Activated T-cell treated with anti-CD3 and anti-CD28 coated beads, Interleukin-2, amount 50 U/mL, for 24 hours (primary cell): Measurements from ENCODE around the gene ABTB1.
"Not testable (repeated sequence)": the region's sequence is repeated elsewhere in the genome, so short reads cannot be mapped to it uniquely, and the experiment has no call there.

Source experiments
- DNase-seq: peaks from one replicate; pipeline ENCODE4 v3.0.0-alpha.2; 2020
- H3K27ac Mint-ChIP-seq: 2 replicates; pipeline ENCODE4 v1.8.0; 2020; ENCODE audit warnings: mild to moderate bottlenecking, mixed read lengths
- H3K27me3 Mint-ChIP-seq: 2 replicates; pipeline ENCODE4 v1.8.0; 2020; ENCODE audit warnings: mixed read lengths
- H3K36me3 Mint-ChIP-seq: 2 replicates; pipeline ENCODE4 v1.8.0; 2020; ENCODE audit warnings: low read depth, mixed read lengths
- H3K4me1 Mint-ChIP-seq: 2 replicates; pipeline ENCODE4 v1.8.0; 2020; ENCODE audit warnings: low read depth, mixed read lengths
- H3K4me3 Mint-ChIP-seq: 2 replicates; pipeline ENCODE4 v1.8.0; 2020; ENCODE audit warnings: mild to moderate bottlenecking, moderate library complexity, mixed read lengths
- H3K9me3 Mint-ChIP-seq: 2 replicates; pipeline ENCODE4 v1.8.0; 2020; ENCODE audit warnings: mixed read lengths

The ABTB1 gene

GRCh38 chr3:127673191-127674100 lies 694 bp downstream of the ABTB1 start:
- Mint-ChIP-seq H3K27ac (peak overlapping the region; percentile 75), H3K4me1 (peaks cover 30% of the 10 kb centered on the region), H3K4me3 (peak overlapping the region; percentile 80), H3K36me3 (peaks cover 14% of the 10 kb centered on the region), H3K27me3 (no peaks in the 10 kb centered on the region), H3K9me3 (no peaks in the 10 kb centered on the region)
- no peak for DNase-seq

DNA sequence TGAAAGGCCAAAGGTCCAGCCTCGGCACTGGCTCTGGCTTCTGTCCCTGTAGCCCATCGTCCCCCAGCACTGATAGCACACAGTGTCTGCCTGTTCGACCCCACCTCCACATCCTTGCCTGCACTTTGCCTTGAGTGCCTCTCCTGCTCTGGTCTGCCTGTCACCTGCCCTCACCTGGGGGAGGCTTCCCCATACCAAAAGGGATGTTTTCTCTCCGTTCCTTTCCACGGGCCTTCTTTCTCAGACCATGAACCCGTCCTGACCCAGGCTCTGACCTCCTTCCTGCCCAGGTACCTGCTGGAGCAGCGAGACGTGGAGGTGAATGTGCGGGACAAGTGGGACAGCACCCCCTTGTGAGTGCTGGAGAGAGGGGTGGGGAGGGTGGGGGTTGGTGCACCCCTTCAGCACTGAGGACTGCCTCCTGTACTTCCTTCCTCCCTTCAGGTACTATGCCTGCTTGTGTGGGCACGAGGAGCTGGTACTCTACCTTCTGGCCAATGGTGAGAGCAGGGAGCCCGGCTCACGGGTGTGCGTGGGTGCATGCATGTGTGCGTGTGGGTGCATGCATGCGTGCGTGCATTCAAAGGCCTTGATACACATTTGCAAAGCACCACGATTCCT lies 1.5 kb downstream of the ABTB1 start:
- peak; percentile 39 for DNase-seq
- H3K4me1 Mint-ChIP-seq: peaks cover 30% of the 10 kb centered on the region
- H3K36me3 Mint-ChIP-seq: peaks cover 14% of the 10 kb centered on the region
- no peaks in the 10 kb centered on the region for H3K9me3 Mint-ChIP-seq
- H3K27ac Mint-ChIP-seq: peak overlapping the region; percentile 75
- H3K27me3 Mint-ChIP-seq: no peaks in the 10 kb centered on the region
- peak overlapping the region; percentile 80 for H3K4me3 Mint-ChIP-seq

GRCh38 chr3:127674790-127675189 lies 2.0 kb downstream of the ABTB1 start:
- DNase-seq: no peak
- no peak overlapping the region for H3K4me3 Mint-ChIP-seq
- H3K9me3 Mint-ChIP-seq: no peaks in the 10 kb centered on the region
- H3K27me3 Mint-ChIP-seq: no peaks in the 10 kb centered on the region
- H3K27ac Mint-ChIP-seq: no peak overlapping the region
- peaks cover 14% of the 10 kb centered on the region for H3K36me3 Mint-ChIP-seq
- peaks cover 30% of the 10 kb centered on the region for H3K4me1 Mint-ChIP-seq

DNA sequence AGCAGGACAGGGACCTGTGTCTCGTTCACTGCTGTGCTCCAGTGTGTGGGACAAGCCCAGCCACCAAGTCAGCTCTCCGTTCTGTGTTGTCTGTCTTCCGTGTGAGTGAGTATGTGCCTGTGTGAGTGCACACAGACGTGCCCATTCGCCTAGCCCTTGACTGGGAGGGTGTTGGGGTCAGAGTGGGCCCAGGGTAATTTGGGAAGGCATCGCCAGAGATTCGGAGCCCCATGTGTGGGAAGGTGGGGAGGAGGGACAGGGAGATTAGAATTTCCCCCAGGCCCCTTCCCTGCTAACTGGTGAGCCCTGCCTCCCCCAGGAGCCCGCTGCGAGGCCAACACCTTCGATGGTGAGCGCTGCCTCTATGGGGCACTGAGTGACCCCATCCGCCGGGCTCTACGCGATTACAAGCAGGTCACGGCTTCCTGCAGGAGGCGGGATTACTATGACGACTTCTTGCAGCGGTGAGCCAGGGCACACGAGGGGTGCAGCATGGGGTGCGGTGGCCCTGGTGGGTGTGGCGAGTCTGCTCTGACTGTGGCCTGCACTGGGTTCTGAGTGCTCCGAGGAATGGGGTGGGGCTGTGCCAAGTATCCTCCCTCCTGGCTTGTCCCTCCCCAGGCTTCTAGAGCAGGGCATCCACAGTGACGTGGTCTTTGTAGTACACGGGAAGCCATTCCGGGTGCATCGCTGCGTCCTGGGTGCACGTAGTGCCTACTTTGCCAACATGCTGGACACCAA lies 3.1 kb downstream of the ABTB1 start:
- no peak for DNase-seq
- Mint-ChIP-seq H3K4me1 (peaks cover 30% of the 10 kb centered on the region), H3K27ac (no peak overlapping the region), H3K4me3 (no peak overlapping the region), H3K36me3 (peaks cover 16% of the 10 kb centered on the region), H3K9me3 (no peaks in the 10 kb centered on the region), H3K27me3 (no peaks in the 10 kb centered on the region)

GRCh38 chr3:127676456-127676855 lies 3.7 kb downstream of the ABTB1 start:
- H3K4me3 Mint-ChIP-seq: no peak overlapping the region

DNA sequence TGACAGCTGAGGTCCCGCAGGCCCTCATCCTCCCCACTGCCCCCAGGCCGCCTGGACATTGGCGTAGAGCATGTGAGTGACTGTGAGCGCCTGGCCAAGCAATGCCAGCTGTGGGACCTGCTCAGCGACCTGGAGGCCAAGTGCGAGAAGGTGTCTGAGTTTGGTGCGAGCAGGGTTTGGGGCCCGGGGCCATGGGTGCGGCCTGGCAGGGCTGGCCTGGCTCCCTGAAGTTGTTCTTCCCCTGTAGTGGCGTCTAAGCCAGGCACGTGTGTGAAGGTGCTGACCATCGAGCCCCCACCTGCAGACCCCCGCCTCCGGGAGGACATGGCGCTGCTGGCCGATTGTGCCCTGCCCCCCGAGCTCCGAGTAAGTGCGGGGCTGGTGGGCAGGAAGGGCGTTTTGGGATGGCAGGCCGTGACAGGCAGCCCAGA lies 4.2 kb downstream of the ABTB1 start:
- Mint-ChIP-seq H3K9me3 (no peaks in the 10 kb centered on the region), H3K27ac (no peak overlapping the region), H3K4me3 (no peak overlapping the region), H3K36me3 (peaks cover 16% of the 10 kb centered on the region), H3K27me3 (no peaks in the 10 kb centered on the region), H3K4me1 (peaks cover 25% of the 10 kb centered on the region)
- DNase-seq: no peak

More at GRCh38 chr3:127676456-127676855, 3.7 kb downstream of the ABTB1 start:
- no peak overlapping the region for H3K27ac Mint-ChIP-seq
- H3K9me3 Mint-ChIP-seq: no peaks in the 10 kb centered on the region
- no peak for DNase-seq
- H3K27me3 Mint-ChIP-seq: no peaks in the 10 kb centered on the region
- H3K4me1 Mint-ChIP-seq: peaks cover 26% of the 10 kb centered on the region
- peaks cover 16% of the 10 kb centered on the region for H3K36me3 Mint-ChIP-seq

- H3K4me1 Mint-ChIP-seq: peaks cover 25% of the 10 kb centered on the region
- no peak overlapping the region for H3K4me3 Mint-ChIP-seq
- no peak for DNase-seq
- no peaks in the 10 kb centered on the region for H3K9me3 Mint-ChIP-seq
- H3K27ac Mint-ChIP-seq: peak overlapping the region; percentile 68
- no peaks in the 10 kb centered on the region for H3K27me3 Mint-ChIP-seq
- peaks cover 16% of the 10 kb centered on the region for H3K36me3 Mint-ChIP-seq
These were observed 5.0 kb downstream of the ABTB1 start for GRCh38 chr3:127677541-127678314.

DNA sequence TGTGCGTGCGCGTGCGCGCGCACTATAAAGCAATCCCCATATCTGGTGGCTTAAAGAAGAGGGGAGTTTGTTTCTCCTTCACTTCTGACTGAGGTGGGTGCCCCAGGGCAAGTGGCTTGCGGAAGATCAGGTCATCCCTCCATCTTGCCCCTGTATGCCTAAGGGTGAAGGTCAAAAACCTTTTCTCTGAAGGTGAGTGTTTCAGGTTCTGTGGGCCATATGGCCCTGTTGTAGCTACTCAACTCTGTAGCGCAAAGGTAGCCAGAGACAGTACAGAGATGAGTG lies 5.5 kb downstream of the ABTB1 start:
- peaks cover 16% of the 10 kb centered on the region for H3K36me3 Mint-ChIP-seq
- H3K4me3 Mint-ChIP-seq: no peak overlapping the region
- H3K27ac Mint-ChIP-seq: peak overlapping the region; percentile 68
- peaks cover 25% of the 10 kb centered on the region for H3K4me1 Mint-ChIP-seq
- no peaks in the 10 kb centered on the region for H3K27me3 Mint-ChIP-seq
- DNase-seq: no peak
- H3K9me3 Mint-ChIP-seq: no peaks in the 10 kb centered on the region

- H3K9me3 Mint-ChIP-seq: no peaks in the 10 kb centered on the region
- H3K36me3 Mint-ChIP-seq: peaks cover 16% of the 10 kb centered on the region
- no peak for DNase-seq
- peaks cover 23% of the 10 kb centered on the region for H3K4me1 Mint-ChIP-seq
- H3K4me3 Mint-ChIP-seq: no peak overlapping the region
- H3K27ac Mint-ChIP-seq: peak overlapping the region; percentile 52
- H3K27me3 Mint-ChIP-seq: no peaks in the 10 kb centered on the region
These were observed 6.1 kb downstream of the ABTB1 start for GRCh38 chr3:127678611-127679533.

GRCh38 chr3:127679534-127680145 lies 6.9 kb downstream of the ABTB1 start:
- H3K9me3 Mint-ChIP-seq: no peaks in the 10 kb centered on the region
- DNase-seq: no peak
- H3K36me3 Mint-ChIP-seq: peaks cover 16% of the 10 kb centered on the region
- H3K4me1 Mint-ChIP-seq: peaks cover 20% of the 10 kb centered on the region
- no peaks in the 10 kb centered on the region for H3K27me3 Mint-ChIP-seq
- no peak overlapping the region for H3K27ac Mint-ChIP-seq
- H3K4me3 Mint-ChIP-seq: no peak overlapping the region

DNA sequence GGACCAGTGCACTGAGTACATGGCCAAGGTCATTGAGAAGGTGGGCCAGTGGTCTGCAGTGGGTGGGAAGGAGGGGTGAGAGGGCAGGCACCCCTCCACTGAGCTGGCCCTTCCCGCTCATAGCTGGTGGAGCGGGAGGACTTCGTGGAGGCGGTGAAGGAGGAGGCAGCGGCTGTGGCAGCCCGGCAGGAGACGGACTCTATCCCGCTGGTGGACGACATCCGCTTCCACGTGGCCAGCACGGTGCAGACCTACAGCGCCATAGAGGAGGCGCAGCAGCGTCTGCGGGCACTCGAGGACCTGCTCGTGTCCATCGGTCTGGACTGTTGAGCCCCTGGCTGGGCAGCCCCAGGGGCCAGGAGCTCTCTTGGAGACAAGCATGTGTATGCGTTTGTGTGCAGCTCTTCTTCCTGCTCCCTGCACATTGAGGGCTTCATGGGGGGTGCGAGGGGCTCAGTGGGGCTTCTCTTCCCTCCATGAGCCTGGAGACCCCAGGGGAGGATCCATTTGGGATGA lies 7.5 kb downstream of the ABTB1 start:
- no peaks in the 10 kb centered on the region for H3K27me3 Mint-ChIP-seq
- peaks cover 16% of the 10 kb centered on the region for H3K36me3 Mint-ChIP-seq
- peaks cover 16% of the 10 kb centered on the region for H3K4me1 Mint-ChIP-seq
- DNase-seq: no peak
- H3K27ac Mint-ChIP-seq: no peak overlapping the region
- no peak overlapping the region for H3K4me3 Mint-ChIP-seq
- no peaks in the 10 kb centered on the region for H3K9me3 Mint-ChIP-seq

- H3K4me1 Mint-ChIP-seq: peaks cover 16% of the 10 kb centered on the region
- H3K27ac Mint-ChIP-seq: no peak overlapping the region
- no peaks in the 10 kb centered on the region for H3K9me3 Mint-ChIP-seq
- no peak overlapping the region for H3K4me3 Mint-ChIP-seq
- DNase-seq: no peak
- H3K36me3 Mint-ChIP-seq: peaks cover 16% of the 10 kb centered on the region
- H3K27me3 Mint-ChIP-seq: no peaks in the 10 kb centered on the region
These were observed 8.1 kb downstream of the ABTB1 start for GRCh38 chr3:127680798-127681221.

DNA sequence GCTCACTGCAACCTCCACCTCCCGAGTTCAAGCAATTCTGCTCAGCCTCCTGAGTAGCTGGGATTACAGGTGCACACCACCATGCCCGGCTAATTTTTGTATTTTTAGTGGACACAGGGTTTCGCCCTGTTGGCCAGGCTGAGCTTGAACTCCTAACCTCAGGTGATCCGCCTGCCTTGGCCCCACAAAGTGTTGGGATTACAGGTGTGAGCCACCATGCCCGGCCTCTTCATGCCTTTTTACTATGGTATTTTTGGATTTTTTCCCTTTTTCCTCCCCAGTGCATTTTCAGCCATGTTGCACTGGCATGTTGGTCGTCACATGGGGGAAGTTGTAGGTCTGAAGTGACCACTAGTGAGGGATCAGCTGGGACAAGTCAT lies 9.4 kb downstream of the ABTB1 start:
- Mint-ChIP-seq H3K36me3 (peaks cover 10% of the 10 kb centered on the region), H3K4me1 (peaks cover 13% of the 10 kb centered on the region)
- not testable (repeated sequence) for H3K27me3 Mint-ChIP-seq, DNase-seq, H3K9me3 Mint-ChIP-seq, H3K4me3 Mint-ChIP-seq, H3K27ac Mint-ChIP-seq
